ENCODE data around the gene FNTB. TPM values are rescaled to one million over a fixed set of nuclear protein-coding genes. Genes with fewer than 3 reads are reported as not detected.

Gene FNTB
- total RNA-seq, 1 experiment from 2014 or later: 28.1 TPM

DNA sequence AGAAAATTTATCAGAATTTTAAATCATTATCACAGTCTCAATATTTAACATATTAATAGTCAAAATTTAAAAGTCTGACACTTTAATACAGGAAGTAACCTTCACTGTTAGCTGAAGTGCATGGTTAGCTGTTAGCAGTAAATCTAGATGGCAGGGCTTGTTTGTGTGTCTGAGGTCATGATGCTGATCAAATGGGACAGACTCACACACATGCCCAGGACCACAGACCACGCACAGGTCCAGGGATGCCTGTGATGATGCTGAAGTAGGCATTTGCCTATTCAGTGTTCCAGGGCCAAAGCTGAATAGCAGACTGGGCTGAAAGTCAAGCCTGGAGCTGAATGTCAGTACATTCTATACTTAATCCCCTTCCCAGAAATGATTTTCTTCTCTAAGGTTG is 20.5 kb downstream of the FNTB start:
- H3K4me1 ChIP-seq (ENCODE audit: insufficient read depth, low read length): peaks cover 9% of the 10 kb centered on the region
- POLR2A ChIA-PET (ENCODE audit: unreplicated experiment): no interaction called here

DNA sequence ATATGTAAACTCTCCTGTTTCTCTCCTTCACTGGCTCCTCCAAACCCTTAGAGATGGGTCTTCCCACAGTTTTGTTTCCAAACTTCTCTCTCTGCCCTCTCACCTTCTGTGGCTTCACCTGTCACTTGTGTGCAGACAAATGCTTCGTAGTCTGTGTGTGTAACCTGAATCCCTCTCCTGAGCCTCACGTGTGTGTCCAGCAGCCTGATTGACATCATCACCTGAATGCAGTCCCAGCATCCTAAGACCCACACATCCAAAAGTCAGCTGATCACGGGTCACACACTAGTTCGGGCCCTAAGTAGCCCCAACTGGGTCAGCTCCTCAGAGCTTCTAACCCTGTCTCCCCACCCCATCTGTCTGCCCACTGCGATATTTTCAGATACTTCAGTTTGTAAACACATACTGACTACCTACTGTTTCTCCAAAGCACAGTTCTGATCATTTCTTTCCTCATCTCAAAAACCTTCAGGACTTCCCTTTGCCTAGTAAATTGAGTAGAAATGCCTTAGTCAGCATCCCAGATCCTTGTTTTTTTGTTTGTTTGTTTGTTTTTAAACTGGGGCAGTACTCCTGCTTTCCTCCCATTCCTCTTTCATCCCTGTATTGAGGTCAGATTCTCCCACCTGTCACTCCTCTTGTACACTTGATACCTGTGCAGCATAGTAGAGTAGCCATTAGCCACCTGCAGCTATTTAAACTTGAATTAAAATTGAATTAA is 23.7 kb downstream of the FNTB start:
- TF ChIP-seq EZH2phosphoT487 (IDR thresholded peaks at IDR 0.05; ENCODE audit: borderline replicate concordance, low read length) (no peak), EZH2 (IDR thresholded peaks at IDR 0.05; ENCODE audit: low read length, unreplicated experiment) (no peak), CTCF (conservative IDR thresholded peaks at IDR 0.05; ENCODE audit: low read depth, low read length) (no peak)
- H3K4me1 ChIP-seq (ENCODE audit: insufficient read depth, low read length): no peaks in the 10 kb centered on the region
- no peak overlapping the region for H3K9ac ChIP-seq (ENCODE audit: low read length)
- H3K27ac ChIP-seq (ENCODE audit: low read length): no peak overlapping the region
- no peak overlapping the region for H2AFZ ChIP-seq (ENCODE audit: low read length)
- DNase-seq (no peak), ATAC-seq (no peak)
- H3K27me3 ChIP-seq (ENCODE audit: low read length): no peaks in the 10 kb centered on the region
- H3K9me2 ChIP-seq (replicated peaks; ENCODE audit: low read length): no peaks in the 10 kb centered on the region
- ChIA-PET POLR2A (ENCODE audit: unreplicated experiment) (no interaction called here), CTCF (no interaction called here)
- H3K9me3 ChIP-seq (ENCODE audit: low read length): no peaks in the 10 kb centered on the region
- no peak overlapping the region for H3K4me3 ChIP-seq (ENCODE audit: low read length)
- peaks cover 9% of the 10 kb centered on the region; the same call in 1 of the 2 replicates for H3K36me3 ChIP-seq (ENCODE audit: low read depth, low read length)
- intact Hi-C loops (cut with micrococcal nuclease): no loop called here
- H4K20me1 ChIP-seq (ENCODE audit: low read length): no peaks in the 10 kb centered on the region
- no peaks in the 10 kb centered on the region for H3K79me2 ChIP-seq (ENCODE audit: low read length)
- no TSS peak for BruUV-seq (replicated peaks)
- H3F3A ChIP-seq (ENCODE audit: low read length, unreplicated experiment): no peaks in the 10 kb centered on the region
- H3K4me2 ChIP-seq (ENCODE audit: low read length): no peak overlapping the region

More for the DNA sequence above, 20.5 kb downstream of the FNTB start:
- H3K36me3 ChIP-seq (ENCODE audit: low read depth, low read length): peaks cover 5% of the 10 kb centered on the region; the same call in 1 of the 2 replicates
- ATAC-seq: no peak
- peaks cover 9% of the 10 kb centered on the region; the same call in 1 of the 2 replicates for H3K79me2 ChIP-seq (ENCODE audit: low read length)
- DNase-seq: no peak
- no TSS peak for BruUV-seq (replicated peaks)
- H3F3A ChIP-seq (ENCODE audit: low read length, unreplicated experiment): no peaks in the 10 kb centered on the region
- CTCF ChIA-PET: no interaction called here
- H4K20me1 ChIP-seq (ENCODE audit: low read length): no peaks in the 10 kb centered on the region
- intact Hi-C loops (cut with micrococcal nuclease): no loop called here
- TF ChIP-seq CTCF (conservative IDR thresholded peaks at IDR 0.05; ENCODE audit: low read depth, low read length) (no peak), EZH2 (IDR thresholded peaks at IDR 0.05; ENCODE audit: low read length, unreplicated experiment) (no peak), EZH2phosphoT487 (IDR thresholded peaks at IDR 0.05; ENCODE audit: borderline replicate concordance, low read length) (no peak)
- no peak overlapping the region for H3K4me2 ChIP-seq (ENCODE audit: low read length)
- H2AFZ ChIP-seq (ENCODE audit: low read length): no peak overlapping the region
- H3K9ac ChIP-seq (ENCODE audit: low read length): no peak overlapping the region
- no peak overlapping the region for H3K4me3 ChIP-seq (ENCODE audit: low read length)
- H3K27ac ChIP-seq (ENCODE audit: low read length): no peak overlapping the region
- no peaks in the 10 kb centered on the region for H3K9me2 ChIP-seq (replicated peaks; ENCODE audit: low read length)
- no peaks in the 10 kb centered on the region for H3K27me3 ChIP-seq (ENCODE audit: low read length)
- H3K9me3 ChIP-seq (ENCODE audit: low read length): no peaks in the 10 kb centered on the region

DNA sequence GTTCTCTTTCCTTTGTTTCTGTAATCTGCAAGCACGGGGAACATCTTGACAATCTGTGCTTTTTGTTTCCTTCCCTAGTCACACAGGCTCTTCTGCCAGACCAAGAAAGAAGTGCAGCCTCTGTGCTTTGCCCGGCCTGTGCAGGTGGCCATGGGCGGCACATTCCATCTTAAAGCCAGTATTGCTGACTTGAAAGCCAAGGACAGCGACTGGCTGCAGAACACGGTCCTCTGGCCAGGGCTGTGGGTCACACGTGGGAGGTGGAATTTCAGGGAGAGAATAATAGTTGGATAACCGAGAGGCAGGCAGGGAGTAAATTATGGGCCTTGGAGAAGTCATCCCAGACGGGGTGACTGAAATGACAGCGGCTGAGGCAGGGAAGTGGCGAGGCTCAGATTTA is 24.8 kb downstream of the FNTB start:
- Histone ChIP-seq H3K4me3 (ENCODE audit: low read length) (no peak overlapping the region), H3K4me2 (ENCODE audit: low read length) (no peak overlapping the region), H3K4me1 (ENCODE audit: insufficient read depth, low read length) (no peaks in the 10 kb centered on the region), H3K9ac (ENCODE audit: low read length) (no peak overlapping the region), H3K27ac (ENCODE audit: low read length) (no peak overlapping the region), H2AFZ (ENCODE audit: low read length) (no peak overlapping the region), H4K20me1 (ENCODE audit: low read length) (no peaks in the 10 kb centered on the region), H3K9me2 (replicated peaks; ENCODE audit: low read length) (no peaks in the 10 kb centered on the region), H3F3A (ENCODE audit: low read length, unreplicated experiment) (no peaks in the 10 kb centered on the region), H3K9me3 (ENCODE audit: low read length) (no peaks in the 10 kb centered on the region), H3K36me3 (ENCODE audit: low read depth, low read length) (peaks cover 16% of the 10 kb centered on the region; the same call in 1 of the 2 replicates), H3K79me2 (ENCODE audit: low read length) (no peaks in the 10 kb centered on the region), H3K27me3 (ENCODE audit: low read length) (no peaks in the 10 kb centered on the region)
- no TSS peak for BruUV-seq (replicated peaks)
- ATAC-seq (no peak), DNase-seq (no peak)
- intact Hi-C loops (cut with micrococcal nuclease): no loop called here
- ChIA-PET CTCF (interaction anchor here (0.6 kb wide), 1 partner anchor 119 kb away, joined by 3 read pairs; no protein-coding TSS in a partner anchor), POLR2A (ENCODE audit: unreplicated experiment) (no interaction called here)
- TF ChIP-seq CTCF (conservative IDR thresholded peaks at IDR 0.05; ENCODE audit: low read depth, low read length) (no peak), EZH2phosphoT487 (IDR thresholded peaks at IDR 0.05; ENCODE audit: borderline replicate concordance, low read length) (no peak), EZH2 (IDR thresholded peaks at IDR 0.05; ENCODE audit: low read length, unreplicated experiment) (no peak)

Data from PC-3 (cell line).